AG09319 (cell line): Measurements from ENCODE around the gene TAL2.

Experiments used
- DNase-seq: peaks from one replicate; pipeline ENCODE4 v3.0.0-alpha.2; 2010; ENCODE audit warnings: low read depth; ENCODE audit errors: extremely low read depth
- TF ChIP-seq, protein P1 (sequence below): IDR thresholded peaks from 2 replicates; pipeline ENCODE4 v1.5.1; 2011; ENCODE audit warnings: low read depth, mild to moderate bottlenecking, inconsistent platforms, low read length, moderate library complexity

TAL2 gene

DNA sequence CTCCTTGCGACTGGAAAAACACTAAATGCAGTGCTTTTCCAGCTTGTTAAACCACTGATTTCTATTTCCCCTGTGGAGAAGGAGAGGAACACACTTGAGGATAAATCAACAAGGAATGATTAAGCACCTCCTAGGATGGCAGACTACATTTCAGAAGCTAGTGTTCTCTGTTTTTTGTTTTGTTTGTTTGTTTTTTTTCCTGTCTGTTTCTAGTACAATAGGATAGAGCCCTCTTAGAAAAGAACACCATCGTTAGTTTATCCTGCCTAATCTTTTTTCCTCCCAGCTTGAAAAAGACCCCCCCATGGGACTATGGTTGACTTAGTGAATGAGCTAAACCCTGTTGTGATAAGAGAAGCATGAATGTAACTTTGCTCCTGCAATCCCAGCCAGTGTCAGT, 3.9 kb upstream of the TAL2 start:
- TF ChIP-seq, protein P1, sequence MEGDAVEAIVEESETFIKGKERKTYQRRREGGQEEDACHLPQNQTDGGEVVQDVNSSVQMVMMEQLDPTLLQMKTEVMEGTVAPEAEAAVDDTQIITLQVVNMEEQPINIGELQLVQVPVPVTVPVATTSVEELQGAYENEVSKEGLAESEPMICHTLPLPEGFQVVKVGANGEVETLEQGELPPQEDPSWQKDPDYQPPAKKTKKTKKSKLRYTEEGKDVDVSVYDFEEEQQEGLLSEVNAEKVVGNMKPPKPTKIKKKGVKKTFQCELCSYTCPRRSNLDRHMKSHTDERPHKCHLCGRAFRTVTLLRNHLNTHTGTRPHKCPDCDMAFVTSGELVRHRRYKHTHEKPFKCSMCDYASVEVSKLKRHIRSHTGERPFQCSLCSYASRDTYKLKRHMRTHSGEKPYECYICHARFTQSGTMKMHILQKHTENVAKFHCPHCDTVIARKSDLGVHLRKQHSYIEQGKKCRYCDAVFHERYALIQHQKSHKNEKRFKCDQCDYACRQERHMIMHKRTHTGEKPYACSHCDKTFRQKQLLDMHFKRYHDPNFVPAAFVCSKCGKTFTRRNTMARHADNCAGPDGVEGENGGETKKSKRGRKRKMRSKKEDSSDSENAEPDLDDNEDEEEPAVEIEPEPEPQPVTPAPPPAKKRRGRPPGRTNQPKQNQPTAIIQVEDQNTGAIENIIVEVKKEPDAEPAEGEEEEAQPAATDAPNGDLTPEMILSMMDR, result no peak
- no peak for DNase-seq

GRCh38 chr9:105661011-105661410, 1.2 kb upstream of the TAL2 start:
- TF ChIP-seq, protein P1, result no peak
- DNase-seq, result no peak

DNA sequence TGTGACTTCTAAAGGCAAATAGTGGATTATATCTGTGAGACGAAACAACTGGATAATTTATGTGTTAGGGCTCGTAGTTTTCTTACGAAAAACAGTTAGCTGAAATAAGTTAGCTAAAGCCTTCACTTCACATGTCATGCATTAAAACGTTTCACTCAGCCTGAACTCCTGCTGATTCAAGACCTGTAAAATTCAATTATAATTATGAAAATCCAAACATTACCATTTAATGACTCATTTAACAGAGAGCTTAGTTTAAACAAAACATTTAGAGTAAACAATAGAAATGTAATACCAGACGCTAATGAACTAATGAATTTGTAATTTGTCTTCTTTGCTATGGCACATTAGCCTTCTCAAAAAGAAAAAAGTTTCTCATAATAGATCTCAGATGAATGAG, 1.7 kb downstream of the TAL2 start:
- no peak for DNase-seq
- TF ChIP-seq, protein P1, result no peak

DNA sequence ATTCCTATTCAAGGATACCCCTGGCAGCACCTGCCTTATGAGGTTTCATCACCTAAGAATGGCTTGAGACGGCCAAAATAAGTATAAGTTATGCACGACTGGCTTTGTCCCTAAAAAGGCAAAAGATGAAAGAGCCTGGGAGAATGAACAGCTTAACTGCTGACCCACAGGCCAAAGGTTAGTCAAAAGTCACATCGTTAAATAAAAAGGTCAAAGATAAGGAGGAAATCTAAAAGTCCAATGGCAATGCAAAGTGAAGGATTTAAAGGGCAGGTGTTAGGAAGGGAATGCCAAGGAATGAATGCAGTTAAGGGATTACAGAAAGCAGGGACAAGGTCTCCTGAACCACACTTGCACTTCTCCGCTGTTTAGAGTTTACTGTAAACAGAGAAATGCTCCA, 5.6 kb downstream of the TAL2 start:
- TF ChIP-seq, protein P1, result no peak
- DNase-seq, result no peak

- TF ChIP-seq, protein P1, result no peak
- no peak for DNase-seq
Measured at GRCh38 chr9:105670315-105670714, 8.1 kb downstream of the TAL2 start.

GRCh38 chr9:105670775-105671174, 8.5 kb downstream of the TAL2 start:
- TF ChIP-seq, protein P1, result no peak
- no peak for DNase-seq

DNA sequence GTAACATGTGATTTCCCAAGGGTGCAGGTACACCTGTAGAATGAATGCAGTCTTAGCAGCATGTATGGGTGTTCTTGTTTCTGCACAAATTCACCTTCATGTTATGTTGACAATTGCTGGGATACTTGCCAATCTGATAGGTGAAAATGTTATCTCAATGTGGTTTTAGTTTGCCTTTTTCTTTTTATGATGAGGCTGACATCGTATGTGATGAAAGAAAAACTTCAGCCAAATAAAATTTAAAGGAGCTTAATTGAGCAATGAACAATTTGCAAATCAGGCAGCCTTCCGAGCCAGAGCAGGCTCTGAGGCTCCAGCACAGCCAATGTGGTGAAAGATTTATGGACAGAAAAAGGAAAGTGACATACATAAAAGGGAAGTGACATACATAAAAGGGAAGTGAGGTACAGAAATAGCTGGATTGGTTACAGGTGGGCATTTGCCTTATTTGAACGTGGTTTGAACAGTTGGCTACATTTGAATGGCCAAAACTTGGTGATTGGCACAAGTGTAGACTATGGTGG, 10.5 kb downstream of the TAL2 start:
- TF ChIP-seq, protein P1, result no peak
- DNase-seq, result no peak
